GM19193 (cell line): ENCODE data around the gene ADAMTS18.

Source experiments
- POLR2A ChIP-seq: IDR thresholded peaks from 4 replicates; pipeline ENCODE4 v1.6.1; 2011; ENCODE audit not compliant: insufficient read depth, insufficient read length; ENCODE audit errors: extremely low read depth

The ADAMTS18 gene

GRCh38 chr16:77376358-77376757, 58.5 kb downstream of the ADAMTS18 start:
- TF ChIP-seq POLR2A = no peak

- no peak for TF ChIP-seq POLR2A
Measured at GRCh38 chr16:77375396-77375795, 59.4 kb downstream of the ADAMTS18 start.

- TF ChIP-seq POLR2A = no peak
Measured at GRCh38 chr16:77374384-77374783, 60.5 kb downstream of the ADAMTS18 start.

DNA sequence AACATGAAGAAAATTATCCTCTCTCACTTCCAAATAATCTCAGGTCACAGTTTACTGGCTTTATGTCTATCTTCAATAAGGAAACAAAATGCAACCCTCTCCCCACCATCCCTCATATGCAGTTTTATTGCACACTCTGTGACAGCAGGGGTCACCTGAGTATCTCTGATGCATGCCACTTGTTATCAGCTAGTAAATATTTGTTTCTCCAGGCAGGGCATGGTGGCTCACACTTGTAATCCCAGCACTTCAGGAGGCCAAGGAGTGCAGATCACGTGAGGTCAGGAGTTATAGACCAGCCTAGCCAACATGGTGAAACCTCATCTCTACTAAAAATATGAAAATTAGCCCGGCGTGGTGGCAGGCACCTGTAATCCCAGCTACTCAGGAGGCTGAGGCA, 61.1 kb downstream of the ADAMTS18 start:
- TF ChIP-seq POLR2A = no peak

DNA sequence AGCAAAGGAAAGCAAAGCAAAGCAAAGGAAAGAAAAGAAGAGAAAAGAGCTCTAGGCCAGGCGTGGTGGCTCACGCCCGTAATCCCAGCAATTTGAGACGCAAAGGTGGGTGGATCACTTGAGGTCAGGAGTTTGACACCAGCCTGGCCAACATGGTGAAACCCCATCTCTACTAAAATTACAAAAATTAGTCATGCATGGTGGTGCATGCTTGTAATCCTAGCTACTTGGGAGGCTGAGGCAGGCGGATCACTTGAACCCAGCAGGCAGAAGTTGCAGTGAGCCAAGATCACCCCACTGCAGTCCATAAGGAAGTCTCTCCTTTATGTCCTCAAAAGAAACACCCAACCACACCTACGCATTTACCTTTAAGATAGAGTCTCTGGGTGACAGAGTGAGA, 70.1 kb downstream of the ADAMTS18 start:
- no peak for TF ChIP-seq POLR2A

DNA sequence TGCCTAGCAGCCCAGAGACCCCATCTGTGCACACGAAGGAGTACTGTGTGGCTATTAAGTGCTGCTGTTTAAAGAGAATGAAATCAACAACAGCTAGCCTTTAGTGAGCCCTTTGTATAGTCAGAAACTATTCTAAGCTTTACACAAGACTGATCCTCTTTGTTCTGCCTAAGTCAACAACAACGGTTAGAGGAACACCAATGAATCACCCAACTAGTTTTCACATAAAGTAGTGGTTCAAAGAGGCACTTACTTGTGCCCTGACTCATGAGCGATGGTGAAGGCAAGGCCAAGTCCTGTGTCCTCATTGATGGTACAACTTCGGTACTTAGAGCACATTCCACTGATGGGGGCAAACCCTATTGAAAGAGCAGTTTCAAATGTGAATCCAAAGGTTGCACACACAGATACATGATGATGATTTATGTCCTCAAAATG, 75.8 kb downstream of the ADAMTS18 start:
- no peak for TF ChIP-seq POLR2A

GRCh38 chr16:77353587-77354263, 81.1 kb downstream of the ADAMTS18 start:
- no peak for TF ChIP-seq POLR2A

- no peak for TF ChIP-seq POLR2A
Measured at GRCh38 chr16:77344341-77344740, 90.5 kb downstream of the ADAMTS18 start.

DNA sequence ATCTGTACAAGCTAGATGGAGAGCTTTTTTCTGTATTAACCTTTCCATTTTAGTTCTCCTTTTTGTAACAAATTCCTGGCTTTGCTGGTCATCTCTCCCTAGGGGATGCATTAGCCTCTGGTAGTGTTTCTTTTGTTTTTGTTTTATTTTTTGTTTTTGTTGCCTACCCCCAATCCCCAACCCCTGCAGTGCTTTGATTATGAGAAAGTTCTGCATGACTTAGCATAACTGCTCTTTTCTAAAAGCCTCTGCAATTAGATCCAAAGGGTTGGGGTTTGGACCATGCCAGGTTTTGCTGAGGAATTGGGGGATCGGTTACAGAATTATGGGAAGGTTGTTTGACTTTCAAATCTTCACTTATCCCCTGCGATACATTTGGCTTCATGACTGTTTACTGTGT, 98.2 kb downstream of the ADAMTS18 start:
- no peak for TF ChIP-seq POLR2A

DNA sequence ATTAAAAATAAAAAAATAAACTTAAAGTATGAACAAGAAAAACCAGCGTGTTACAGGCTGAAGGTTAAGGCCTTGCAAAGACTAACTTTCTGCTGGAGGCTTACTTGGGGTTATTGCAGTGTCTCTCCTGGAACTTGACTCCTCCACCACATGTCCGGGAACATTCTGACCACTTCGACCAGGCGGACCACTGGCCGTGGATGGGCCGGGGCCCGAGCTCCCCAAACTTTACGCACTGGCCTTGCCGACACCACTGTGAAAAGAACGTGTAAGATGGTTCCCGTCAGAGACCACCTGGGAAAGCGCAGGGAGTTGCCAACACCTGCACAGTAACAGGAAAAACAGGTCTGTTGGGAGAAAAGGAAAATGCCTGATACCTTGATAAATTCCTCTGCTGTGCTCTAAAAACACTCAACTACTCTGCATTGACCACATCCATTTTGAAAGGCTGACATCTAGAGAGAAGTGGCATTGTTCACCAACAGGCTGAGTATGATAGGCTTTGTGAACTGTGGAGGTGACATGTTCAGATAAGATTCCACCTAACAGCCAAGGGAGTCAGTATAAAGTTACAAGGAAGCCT, 99.1 kb downstream of the ADAMTS18 start:
- TF ChIP-seq POLR2A = no peak

GRCh38 chr16:77332792-77333191, 102.0 kb downstream of the ADAMTS18 start:
- no peak for TF ChIP-seq POLR2A

DNA sequence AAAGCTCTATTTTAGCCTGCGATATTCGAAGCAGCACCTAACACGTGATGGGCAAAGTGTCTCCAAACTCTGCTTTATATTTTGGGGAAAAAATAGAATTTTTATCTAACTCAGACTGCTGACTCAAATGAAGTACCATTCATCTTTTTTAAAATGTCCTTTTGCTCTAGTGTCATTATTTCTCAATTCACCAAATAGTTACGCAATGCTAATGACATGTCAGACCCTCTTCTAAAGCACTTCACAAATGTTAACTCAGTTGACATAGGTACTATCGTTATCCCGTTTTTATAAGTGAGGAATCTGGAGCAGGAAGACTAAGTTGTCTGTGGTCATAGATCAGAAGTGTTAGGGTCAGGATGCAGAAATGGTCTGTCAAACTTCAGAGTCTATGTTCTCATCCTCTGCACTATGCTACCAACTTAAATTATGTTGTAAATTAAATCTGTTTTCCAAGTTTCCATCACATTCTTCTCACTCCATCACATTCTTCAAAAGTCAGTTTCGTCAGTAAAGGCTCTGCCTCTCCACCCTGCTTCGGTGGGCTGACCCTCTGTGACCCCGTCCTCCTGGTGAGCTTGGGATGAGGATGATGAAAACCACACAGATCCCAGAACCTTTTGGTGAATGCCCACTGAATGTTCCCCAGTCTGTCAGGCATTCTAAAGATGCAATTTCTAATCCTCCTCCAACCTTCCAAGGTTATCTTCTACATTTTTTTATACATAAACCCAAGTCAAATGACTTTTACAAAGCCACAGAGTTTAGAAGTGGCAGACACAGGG, 102.8 kb downstream of the ADAMTS18 start:
- TF ChIP-seq POLR2A = no peak

GRCh38 chr16:77331043-77331442, 103.8 kb downstream of the ADAMTS18 start:
- no peak for TF ChIP-seq POLR2A

DNA sequence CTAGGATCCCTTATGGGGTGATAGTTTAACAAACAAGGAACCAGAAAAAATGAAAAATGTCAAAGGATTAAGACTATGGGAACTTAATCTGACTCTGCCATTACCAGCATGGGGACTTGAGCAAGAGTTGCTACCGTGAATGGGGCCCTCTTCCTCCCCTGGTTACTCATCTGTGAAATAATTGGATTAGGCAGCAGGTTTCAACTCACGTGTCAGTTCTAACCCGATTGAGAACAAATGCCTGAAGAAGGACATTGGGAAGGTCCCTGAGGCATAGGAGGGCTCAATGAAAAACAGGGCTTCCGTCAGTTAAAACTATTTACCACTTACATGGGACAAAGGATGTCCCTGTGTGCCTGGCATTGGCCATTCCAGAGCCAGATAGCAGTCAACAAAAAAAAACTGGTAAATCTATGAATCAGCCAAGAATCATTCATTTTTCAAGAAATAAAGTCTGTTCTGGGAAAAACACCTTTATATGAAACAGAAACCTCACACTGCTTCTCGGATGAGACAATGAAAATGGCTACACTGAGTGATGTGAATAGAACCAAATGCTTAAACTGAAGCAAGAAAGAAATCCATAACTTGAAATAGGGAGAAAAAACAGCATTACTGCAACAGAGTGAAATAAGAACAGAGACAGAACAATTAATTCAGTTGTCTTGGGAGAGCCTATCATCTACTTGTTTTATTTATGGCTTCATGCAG, 104.3 kb downstream of the ADAMTS18 start:
- no peak for TF ChIP-seq POLR2A

DNA sequence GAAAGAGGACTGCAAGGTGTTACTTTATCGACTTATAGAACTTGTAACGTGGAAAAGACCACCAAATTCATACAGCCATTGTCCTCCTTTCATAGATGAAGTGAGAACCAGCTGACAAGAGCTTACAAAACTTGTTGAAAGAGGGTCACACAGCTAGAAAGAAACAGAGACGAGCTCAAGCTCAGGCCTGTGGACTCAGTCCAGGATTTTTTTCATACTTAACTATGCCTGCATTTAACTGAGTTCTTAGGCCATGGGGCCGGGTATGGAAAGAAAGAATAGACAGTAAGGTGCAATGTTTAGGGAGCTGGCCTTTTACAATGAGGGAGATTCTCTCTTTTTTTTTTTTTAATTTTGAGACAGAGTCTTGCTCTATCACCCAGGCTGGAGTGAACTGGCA, 106.1 kb downstream of the ADAMTS18 start:
- TF ChIP-seq POLR2A = no peak
